ENCODE data around the gene FAM171A1.

- TF ChIP-seq CTCF (IDR thresholded peaks at IDR 0.05; ENCODE audit: low read length) = no peak
- no peak for TF ChIP-seq EZH2 (optimal IDR thresholded peaks at IDR 0.05; ENCODE audit: low read depth, low read length)
These were observed 8.1 kb downstream of the FAM171A1 start for GRCh38 chr10:15363031-15363430.
